NCI-H1048 (cell line): ENCODE measurements around the gene ROBO1.

ENCODE experiments used
- DNase-seq: peaks from one replicate; lab custom pipeline; 2025; lab: John Stamatoyannopoulos, UW

Gene ROBO1

DNA sequence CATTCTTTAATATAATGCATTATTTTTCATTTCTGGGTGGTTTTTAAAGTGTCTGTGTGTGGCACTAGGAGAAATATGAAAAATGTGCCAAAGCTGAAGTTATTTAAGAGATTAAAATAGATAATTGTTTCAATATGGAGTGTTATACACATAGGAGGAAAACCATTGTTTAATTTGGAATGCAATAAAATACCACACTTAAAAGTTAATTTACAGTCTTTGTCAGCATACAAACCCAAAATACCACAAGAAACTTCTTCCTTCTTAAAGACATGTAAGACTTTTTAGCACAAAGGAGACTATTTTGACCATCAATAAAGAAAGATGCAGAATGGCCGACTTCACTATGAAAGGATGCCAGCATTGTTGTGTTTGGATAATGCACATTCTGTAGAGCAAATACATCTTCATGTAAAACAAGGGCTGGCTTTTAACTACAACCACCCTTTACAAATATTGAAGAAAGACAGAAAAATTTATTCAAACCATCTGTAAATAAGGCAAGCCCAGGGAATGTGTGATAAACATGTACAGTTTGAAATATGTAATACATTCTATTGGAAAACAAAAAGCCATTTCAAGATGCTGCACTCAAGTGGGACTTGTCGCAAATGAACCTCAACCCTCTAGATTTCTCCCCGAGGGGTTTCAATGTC is 1146.6 kb downstream of the ROBO1 start:
- no peak for DNase-seq

DNA sequence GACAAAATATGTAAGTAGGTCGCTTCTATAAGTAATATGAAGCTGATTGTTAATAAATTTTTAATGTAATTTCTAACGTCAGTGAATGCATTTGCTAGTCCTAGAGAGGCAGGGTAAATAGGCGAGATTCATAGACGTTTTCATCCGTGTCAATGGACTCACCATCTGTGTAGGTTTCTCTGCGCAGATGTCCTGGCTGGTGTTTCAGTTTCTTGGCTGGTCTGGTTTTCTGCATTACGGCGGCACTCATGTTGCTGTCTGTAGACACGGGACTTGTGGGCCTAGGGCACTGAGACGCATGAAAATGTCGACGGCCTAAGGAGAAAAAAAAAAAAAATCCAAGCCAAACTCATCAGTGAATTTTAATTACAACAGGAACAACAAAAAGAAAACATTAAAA is 1153.3 kb downstream of the ROBO1 start:
- no peak for DNase-seq

DNA sequence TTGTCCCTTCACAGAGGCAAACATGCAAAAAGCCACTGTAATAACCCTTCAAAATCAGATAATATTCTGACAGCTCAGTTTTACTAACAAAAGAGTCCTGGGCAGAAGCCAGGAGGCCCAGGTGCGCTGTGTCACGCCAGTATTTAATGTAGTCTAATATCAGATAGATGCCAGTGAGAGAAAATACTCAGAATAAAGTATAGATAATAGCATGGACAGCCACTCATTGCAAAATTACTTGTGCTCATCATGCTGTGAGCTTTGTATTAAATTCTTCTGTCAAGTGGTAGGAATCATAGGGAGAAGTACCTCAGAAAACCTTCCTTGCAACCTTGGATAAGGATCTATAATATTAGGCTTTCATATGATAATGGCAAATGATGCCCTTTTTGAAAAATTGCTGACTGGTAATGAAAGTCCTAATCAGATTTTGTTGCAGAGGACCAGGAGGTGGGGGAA is 1154.3 kb downstream of the ROBO1 start:
- DNase-seq: no peak

DNA sequence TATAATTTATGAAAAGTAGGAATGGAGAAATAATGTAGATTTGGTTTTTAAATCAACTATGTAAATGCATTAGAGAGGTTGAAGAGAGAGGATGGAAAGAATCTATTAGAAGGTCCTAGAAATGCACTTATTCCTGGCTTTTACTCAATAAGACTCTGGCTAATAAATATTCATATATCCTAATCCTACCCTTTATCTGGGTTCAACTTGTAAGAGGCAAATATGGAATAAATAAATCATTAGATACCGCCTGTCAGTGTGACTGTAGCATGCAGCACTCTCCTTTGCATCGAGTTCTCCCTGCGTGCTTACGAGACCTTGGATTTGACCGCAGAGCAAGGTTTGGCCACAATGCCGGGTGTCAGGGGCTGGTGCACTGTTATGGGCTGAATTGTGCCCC is 1156.5 kb downstream of the ROBO1 start:
- DNase-seq: no peak

DNA sequence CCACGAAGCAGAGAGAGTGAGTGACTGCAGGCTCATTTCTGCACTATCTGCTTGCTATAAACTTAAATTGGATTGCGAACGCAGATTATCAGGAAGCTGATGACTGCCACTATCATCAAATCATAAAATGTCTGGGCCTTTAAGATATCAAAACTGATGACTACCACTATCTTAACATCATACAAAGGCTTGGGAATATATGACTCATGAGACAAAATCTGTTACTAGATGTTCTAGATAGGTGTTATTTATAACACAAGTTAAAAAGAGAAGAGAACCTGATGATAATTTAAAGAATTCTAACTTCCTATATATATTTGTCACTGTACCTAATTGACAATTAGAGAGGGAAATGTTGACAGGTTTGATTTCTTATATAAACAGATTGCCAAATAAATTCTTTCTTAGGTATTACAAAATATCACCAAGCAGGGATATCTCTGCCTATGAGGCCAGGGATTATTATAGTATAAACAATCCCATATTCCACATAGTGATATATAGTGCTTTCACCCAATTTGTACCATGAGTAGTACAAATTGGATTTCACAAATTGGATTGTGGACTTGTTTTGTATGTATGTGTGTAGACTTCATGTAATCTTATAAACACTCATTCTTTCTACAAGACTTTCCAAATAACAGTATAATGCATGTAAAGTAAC is 1157.2 kb downstream of the ROBO1 start:
- DNase-seq: no peak

DNA sequence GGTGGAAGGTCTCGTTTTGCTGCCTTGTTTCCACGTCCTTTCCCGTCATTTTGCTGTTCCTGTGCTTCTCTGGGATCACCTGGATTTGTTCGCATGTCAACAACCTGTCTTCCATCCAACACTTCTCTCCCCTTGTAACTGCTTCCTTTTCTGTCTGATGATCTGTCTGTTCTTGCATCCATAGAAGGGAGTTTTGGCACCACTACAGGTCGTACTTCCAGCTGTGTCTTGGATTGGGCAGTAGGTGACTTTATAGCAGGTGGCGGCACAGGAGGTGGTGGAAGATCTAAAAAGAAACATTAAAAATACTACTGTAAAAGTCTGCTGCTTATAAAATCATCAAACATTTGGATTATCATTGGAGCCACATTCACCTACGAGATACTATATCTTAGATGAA is 1161.0 kb downstream of the ROBO1 start:
- no peak for DNase-seq

DNA sequence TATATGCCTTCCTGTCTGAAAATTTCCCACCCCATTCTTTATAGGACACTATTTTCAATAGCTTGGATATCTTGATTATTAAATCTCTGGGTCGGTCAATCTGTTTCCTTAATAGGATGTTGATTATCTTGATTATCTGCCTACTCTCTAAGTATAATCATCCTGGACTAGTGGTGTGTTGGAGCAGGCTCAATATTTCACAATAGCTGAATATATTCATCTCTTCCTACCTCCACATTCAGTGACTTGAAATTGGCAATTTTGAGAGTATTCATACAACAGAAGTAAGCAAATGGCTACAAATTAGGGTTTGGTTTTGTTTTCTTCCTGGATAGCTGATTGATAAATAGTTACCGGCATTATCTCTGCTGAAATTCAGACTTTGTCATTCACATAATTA is 1162.6 kb downstream of the ROBO1 start:
- no peak for DNase-seq

DNA sequence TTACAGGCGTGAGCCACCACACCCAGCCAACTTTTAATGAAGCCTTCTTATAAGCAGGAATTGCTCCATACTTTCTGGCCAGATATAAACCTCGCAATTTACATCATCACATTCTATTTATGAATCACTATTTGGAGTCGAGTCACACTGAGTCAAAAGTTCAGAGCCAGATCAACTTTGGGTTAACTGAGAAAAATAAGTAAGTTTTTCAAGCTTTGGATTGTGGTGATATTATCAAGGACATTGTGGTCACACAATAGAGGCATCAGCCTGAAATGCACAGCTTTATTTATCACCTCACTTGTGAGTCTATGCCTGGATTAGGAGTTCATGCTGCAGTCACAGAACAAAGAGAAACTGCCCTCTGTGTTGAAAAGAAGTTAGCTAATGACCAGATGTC is 1163.5 kb downstream of the ROBO1 start:
- DNase-seq: no peak

DNA sequence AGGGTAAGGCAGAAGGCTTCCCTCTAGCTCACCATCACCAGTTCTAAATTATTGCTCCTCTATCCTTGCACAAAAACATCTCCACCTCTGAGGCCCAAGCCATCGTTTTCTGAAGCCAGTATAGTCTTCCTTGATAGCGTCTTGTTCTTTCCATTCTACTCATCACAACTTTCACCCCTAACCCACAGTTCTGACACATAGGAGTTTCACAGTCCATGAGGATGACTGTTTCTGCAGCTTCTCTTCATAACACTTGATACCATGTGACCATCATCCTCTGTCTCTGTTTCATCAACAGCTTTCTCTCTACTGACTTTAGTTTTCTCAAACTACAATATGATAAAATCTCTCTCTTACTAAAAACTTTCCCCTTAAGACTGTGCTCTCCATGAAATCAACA is 1166.5 kb downstream of the ROBO1 start:
- no peak for DNase-seq

DNA sequence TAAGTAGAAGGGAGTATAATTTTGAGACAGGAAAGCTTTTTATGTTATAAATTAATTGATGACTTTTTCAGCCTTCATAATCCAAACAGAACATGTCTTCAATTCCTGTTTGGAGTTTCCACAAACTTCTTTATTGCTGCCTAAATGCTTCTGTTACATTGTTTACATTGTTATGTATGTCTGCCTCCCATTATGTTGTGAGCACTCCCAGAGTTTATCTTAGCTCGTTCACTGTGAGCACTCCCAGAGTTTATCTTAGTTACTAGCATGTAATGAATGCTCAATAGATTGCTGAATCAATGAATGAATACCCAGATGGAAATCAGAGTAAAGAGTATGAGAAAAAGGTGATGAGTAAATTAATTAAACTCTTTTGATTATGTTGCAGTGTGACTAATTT is 1178.0 kb downstream of the ROBO1 start:
- no peak for DNase-seq

DNA sequence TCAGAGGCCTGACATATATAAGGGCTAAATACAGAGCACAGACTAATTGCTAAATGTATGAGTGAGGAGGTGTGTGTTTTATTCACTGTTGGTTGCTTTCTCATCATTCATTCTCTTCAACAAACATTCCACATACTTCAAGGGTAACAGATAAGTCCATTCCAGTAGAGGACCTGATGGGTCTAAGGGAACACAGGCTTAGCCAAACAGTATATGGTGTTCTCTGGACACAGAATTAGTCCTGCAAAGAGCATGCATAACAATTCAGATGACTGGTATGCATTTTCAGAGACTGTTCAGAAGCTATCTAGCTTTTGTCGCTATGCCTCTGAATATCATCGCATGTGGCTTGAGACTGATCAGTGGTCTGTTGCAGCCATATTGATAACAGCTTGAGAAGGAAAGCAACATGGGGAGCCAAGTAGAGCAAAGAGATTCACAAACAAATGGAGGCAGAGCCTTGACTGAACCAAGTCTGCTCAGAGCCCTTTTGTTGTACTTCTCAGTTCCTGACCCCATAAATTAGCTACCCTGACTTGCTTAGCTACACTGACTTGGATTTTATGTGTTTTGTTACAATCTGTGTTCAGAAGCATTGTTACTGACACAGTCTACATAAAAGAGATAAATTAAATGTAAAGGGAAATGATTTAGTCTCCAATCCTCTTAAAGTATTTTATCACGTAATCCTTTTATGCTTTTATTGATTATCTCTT is 1178.7 kb downstream of the ROBO1 start:
- no peak for DNase-seq

DNA sequence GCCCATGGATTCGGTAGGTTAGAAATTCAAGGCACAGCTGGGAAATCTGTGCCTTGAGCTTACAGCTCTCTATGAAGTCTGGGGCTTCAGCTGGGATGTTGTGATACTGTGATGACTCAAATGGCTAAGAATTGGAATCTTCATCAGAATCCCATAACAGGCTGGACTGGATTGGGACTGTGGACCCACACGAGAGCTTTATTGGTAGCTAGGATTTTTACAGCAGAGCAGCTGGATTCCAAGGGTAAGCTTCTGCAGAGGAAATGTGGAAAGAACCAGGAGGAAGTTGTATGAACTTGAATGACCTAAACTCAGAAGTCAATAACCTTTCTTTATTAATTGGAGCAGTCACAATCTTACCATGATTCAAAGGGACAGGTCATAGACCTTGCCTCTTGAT is 1187.1 kb downstream of the ROBO1 start:
- DNase-seq: no peak

DNA sequence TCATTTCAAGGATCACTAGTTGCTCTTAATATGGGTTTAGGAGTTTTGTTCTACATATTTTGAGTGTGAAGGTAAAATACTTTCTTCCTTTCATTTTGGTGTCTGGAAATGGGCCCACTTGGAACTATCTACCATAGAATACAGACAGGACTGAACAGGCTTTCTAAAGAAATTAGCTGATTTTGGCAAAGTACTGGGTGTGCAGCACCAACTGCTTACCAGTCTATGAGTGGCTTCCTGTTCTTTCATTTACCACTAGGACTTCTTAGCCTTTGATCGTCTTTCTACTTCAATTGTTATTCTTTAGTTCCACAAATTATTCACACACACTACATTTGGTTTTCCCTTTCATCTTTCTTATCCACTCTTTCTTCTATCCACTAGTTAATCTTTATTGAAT is 1196.3 kb downstream of the ROBO1 start:
- no peak for DNase-seq

DNA sequence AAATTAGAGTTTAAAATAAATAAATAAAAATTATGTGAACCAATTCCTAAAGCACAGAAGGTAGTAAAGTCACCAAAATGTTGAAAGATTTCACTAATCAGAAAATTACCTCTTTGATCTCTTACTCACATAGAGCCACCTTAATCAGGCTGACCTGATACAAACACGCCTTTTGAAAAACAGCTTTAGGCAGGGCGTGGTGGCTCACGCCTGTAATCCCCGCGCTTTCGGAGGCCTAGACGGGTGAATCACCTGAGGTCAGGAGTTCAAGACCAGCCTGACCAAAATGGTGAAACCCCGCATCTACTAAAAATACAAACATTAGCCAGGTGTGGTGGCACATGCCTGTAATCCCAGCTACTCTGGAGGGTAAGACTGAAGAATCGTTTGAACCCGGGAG is 1197.3 kb downstream of the ROBO1 start:
- no peak for DNase-seq

DNA sequence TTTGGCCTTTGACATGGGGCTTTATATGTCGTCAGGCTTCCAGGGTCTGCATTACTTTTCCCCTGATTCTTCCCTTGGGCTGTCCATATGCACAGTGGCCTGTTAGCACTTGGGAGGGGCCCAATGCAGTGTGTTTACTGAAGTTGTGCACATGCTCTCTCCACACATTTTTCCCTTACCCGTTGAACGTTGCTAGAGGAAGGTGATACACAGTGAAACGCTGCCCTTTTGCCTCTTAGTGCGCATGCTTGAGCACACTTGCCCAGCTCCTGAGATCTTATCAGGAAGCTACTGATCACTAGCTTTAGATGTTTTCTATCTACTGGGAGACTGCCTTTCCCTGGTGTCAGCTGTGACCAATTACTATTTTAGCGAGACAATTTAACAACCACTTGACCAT is 1198.0 kb downstream of the ROBO1 start:
- DNase-seq: no peak

DNA sequence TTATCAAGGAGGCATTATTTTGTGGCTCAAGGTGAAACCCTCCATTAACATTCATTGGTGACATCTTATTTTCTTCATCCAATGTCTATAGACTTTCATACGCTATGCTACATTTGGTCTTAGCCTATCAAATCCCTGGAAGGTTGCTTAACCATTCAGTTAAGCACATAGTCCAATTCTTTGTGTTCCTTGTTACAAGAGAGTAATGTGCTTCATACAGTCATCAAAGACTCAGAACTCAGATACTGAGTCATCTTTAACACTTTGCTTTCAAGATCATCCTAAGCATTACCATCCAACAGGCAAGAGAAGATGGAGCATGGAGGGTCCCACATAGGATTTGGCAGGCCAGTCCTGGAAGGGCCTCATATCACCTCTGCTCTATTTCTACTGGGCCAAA is 1202.1 kb downstream of the ROBO1 start:
- DNase-seq: no peak

DNA sequence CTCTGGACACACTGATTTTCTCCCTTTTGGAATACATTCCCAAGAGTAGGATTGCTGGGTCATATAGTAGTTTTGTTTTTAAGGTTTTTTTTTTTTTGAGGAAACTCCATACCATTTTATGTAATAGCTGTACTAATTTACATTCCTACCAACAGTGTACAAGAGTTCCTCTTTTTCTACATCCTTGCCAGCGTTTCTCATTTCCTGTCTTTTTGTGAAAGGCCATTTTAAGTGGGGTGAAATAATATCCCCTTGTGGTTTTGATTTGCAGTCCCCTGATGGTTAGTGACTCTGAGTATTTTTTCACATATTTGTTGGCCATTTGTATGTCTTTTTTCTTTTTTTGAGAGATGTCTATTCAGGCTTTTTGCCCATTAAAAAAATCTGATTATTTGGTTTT is 1205.5 kb downstream of the ROBO1 start:
- no peak for DNase-seq
